Upper lobe of right lung (tissue), 1 donor: ENCODE results near the gene XPR1. TPM values are rescaled to one million over a fixed set of nuclear protein-coding genes. Genes with fewer than 3 reads are reported as not detected.

Experiments
- ATAC-seq: fragments of 200-7000 bp; cut with Tn5 transposase; one replicate; pipeline ENCODE4 v1.9.1; 2020; ENCODE audit warnings: mild to moderate bottlenecking, moderate library complexity
- DNase-seq: peaks from one replicate; pipeline ENCODE4 v3.0.0-alpha.2; 2020
- H3K27ac ChIP-seq: fragments of 200-600 bp; one replicate; pipeline ENCODE4 v1.8.0; 2022
- H3K27me3 ChIP-seq: fragments of 200-600 bp; one replicate; pipeline ENCODE4 v1.8.0; 2022; ENCODE audit warnings: mild to moderate bottlenecking
- H3K36me3 ChIP-seq: fragments of 200-600 bp; one replicate; pipeline ENCODE4 v1.8.0; 2022
- H3K4me1 ChIP-seq: fragments of 200-600 bp; one replicate; pipeline ENCODE4 v1.8.0; 2022
- H3K4me3 ChIP-seq: fragments of 200-600 bp; one replicate; pipeline ENCODE4 v1.8.0; 2022; ENCODE audit warnings: mild to moderate bottlenecking
- H3K9me3 ChIP-seq: fragments of 200-600 bp; one replicate; pipeline ENCODE4 v1.8.0; 2022
- CTCF ChIP-seq: fragments of 200-600 bp; IDR thresholded peaks from one replicate; pipeline ENCODE4 v1.8.0; 2022; ENCODE audit warnings: antibody characterized with exemption
- intact Hi-C: fragments of 100-400 bp; cut with DNase I; formaldehyde crosslinking; loops from one replicate; pipeline ENCODE4 v1.11.0; 2022
- total RNA-seq: library from RNA; stranded (reverse); fragmentation: NEBNext Ultra II Directional; extraction: Animal tissue kit (Norgen Biotek cat#: 25700); gene quantifications from one replicate; pipeline ENCODE4 v1.2.1, GENCODE V29; 2021
- donor health status: DM: no; HTN: yes; CAD: no; lungs with severe emphysema.

Gene XPR1
- total RNA-seq, 1 donor from 2014 or later, result 23.5 TPM

DNA sequence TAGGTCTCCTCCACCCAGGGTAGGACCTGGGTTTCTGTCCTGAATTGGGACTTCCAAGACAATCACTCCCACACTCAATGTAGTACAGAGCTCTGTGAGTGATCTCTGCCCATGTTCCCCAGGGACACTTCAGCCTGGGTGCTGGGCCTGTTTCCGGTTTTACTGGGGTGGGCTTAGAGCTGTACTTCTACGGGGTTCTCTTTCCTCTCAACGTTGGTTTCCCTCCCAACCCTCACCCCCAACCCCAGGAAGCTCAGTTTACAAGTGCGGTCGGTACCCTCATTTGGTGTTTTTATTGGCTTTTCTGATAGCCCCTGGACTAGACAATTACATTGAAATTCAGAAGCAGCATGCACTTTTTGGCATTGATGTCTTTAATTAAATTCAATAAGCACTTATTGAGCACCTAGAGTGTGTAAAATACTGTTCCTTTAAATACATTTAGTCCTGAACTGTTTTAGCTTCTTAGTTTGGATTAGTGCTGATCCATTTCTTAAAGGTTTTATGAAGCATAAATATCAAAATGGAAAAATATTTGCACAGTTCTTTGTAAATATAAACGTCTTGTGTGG lies 542 bp upstream of the XPR1 start:
- intact Hi-C loops, result loop anchor here (10.0 kb wide), 1 partner anchor 234 kb away; no protein-coding TSS in a partner anchor
- H3K36me3 ChIP-seq, result no peaks in the 10 kb centered on the region
- H3K27ac ChIP-seq, result peak overlapping the region; percentile 67
- no peaks in the 10 kb centered on the region for H3K9me3 ChIP-seq
- no peak for ATAC-seq
- TF ChIP-seq CTCF, result no peak
- peaks cover 31% of the 10 kb centered on the region for H3K4me1 ChIP-seq
- H3K27me3 ChIP-seq, result no peaks in the 10 kb centered on the region
- no peak for DNase-seq
- H3K4me3 ChIP-seq, result peak overlapping the region; percentile 97

DNA sequence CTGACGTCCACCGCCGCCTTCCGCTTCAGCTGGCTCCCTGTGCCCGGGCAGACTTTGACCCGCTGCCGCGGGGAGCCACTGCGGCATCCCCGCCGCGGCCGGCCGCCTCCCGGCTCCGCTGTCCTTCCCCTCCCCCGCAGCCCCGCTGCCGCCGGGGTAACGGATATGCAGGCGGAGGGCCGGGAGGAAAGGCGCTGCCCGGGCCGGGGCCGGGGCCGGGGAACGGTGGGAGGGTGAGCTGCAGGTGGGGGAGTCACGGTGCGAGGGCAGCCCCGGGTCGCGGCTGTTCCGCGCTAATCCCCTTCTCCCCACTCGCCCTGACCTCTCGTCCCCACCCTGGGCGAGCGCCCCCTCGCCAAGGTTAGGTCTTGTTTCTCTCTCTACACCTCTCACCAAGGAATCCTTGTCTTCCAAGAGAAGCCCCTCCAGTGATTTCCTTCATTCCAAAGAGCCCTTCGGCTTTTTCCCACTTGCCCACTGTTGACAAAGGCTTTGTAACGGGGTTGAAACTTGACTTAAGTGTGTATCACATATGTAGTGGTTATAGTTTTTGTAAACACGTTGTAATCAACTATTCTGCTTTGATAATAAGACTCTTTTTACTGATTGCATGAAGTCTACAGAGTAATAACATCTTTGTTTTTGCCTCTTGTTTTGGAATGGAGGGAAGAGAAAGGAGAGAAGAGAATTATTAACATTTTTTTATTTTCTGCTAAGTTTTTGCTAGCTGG lies 669 bp downstream of the XPR1 start:
- intact Hi-C loops, result loop anchor here (10.0 kb wide), 1 partner anchor 232 kb away; no protein-coding TSS in a partner anchor
- DNase-seq, result peak; percentile 87

GRCh38 chr1:180633057-180634056 lies 1.5 kb downstream of the XPR1 start:
- DNase-seq, result no peak
- H3K9me3 ChIP-seq, result no peaks in the 10 kb centered on the region
- intact Hi-C loops, result loop anchor here (10.0 kb wide), 1 partner anchor 231 kb away; no protein-coding TSS in a partner anchor
- no peaks in the 10 kb centered on the region for H3K36me3 ChIP-seq
- H3K4me3 ChIP-seq, result peak overlapping the region; percentile 97
- no peak for TF ChIP-seq CTCF
- H3K27ac ChIP-seq, result peak overlapping the region; percentile 85
- ATAC-seq, result no peak
- H3K27me3 ChIP-seq, result no peaks in the 10 kb centered on the region
- peaks cover 31% of the 10 kb centered on the region for H3K4me1 ChIP-seq

More for the DNA sequence above, 669 bp downstream of the XPR1 start:
- Histone ChIP-seq H3K9me3 (no peaks in the 10 kb centered on the region), H3K4me1 (peaks cover 31% of the 10 kb centered on the region), H3K27me3 (no peaks in the 10 kb centered on the region), H3K36me3 (no peaks in the 10 kb centered on the region), H3K27ac (peak overlapping the region; percentile 85), H3K4me3 (peak overlapping the region; percentile 97)
- TF ChIP-seq CTCF, result no peak
- peak; percentile 72 for ATAC-seq

DNA sequence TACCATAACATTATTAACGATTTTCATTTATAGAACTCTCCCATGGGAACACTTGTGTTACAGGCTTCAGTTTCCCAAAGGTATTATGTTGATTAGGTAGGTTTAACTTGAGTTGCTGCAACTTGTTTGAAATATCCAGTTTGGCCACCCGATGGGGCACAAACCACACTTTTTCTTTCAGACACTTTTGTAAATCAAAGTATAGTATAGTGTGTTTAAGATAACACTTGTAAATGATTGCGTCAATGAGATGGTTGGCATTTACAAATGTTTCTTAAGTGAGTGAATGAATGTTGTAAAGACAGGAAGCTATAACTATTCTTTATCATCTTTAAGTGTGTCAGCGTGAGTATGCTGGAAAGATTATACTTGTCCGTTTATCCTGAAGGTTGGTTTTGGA lies 4.3 kb downstream of the XPR1 start:
- no peak overlapping the region for H3K4me3 ChIP-seq
- no peaks in the 10 kb centered on the region for H3K36me3 ChIP-seq
- DNase-seq (no peak), ATAC-seq (no peak)
- intact Hi-C loops, result loop anchor here (10.0 kb wide), 1 partner anchor 229 kb away; no protein-coding TSS in a partner anchor
- no peaks in the 10 kb centered on the region for H3K9me3 ChIP-seq
- H3K27ac ChIP-seq, result no peak overlapping the region
- TF ChIP-seq CTCF, result peak; percentile 16
- no peaks in the 10 kb centered on the region for H3K27me3 ChIP-seq
- H3K4me1 ChIP-seq, result peaks cover 22% of the 10 kb centered on the region

- no peak for TF ChIP-seq CTCF
- DNase-seq (no peak), ATAC-seq (no peak)
- no peak overlapping the region for H3K27ac ChIP-seq
- H3K9me3 ChIP-seq, result no peaks in the 10 kb centered on the region
- H3K36me3 ChIP-seq, result no peaks in the 10 kb centered on the region
- intact Hi-C loops, result loop anchor here (10.0 kb wide), 1 partner anchor 225 kb away; no protein-coding TSS in a partner anchor
- no peaks in the 10 kb centered on the region for H3K4me1 ChIP-seq
- no peak overlapping the region for H3K4me3 ChIP-seq
- no peaks in the 10 kb centered on the region for H3K27me3 ChIP-seq
These were observed 8.0 kb downstream of the XPR1 start for GRCh38 chr1:180639871-180640270.
